Spleen (tissue), 11 donors: ENCODE results near the gene SUSD4. TPM values are rescaled to one million over a fixed set of nuclear protein-coding genes. Genes with fewer than 3 reads are reported as not detected.

ENCODE experiments used
- DNase-seq: peaks from one replicate; pipeline ENCODE4 v3.0.0-alpha.2; 2020
- H3K27ac ChIP-seq, 8 donors: fragments of 200-600 bp; sonication (generic) in 7 of 8; 1 replicate in 4 of 8; 2 replicates in 4 of 8; pipeline versions ENCODE4 v1.5.0 to v1.8.0; 2016 to 2021; ENCODE audit warnings: inconsistent platforms in 4 of 8, mild to moderate bottlenecking in 4 of 8, moderate library complexity in 1 of 8
- H3K27me3 ChIP-seq, 7 donors: fragments of 200-600 bp; sonication (generic) in 6 of 7; replicated peaks in 1 of 7; 1 replicate in 4 of 7; 2 replicates in 3 of 7; pipeline versions ENCODE4 v1.5.0 to v1.8.0; 2016 to 2021; ENCODE audit warnings: inconsistent platforms in 3 of 7, mild to moderate bottlenecking in 1 of 7
- H3K36me3 ChIP-seq, 6 donors: fragments of 200-600 bp; sonication (generic) in 5 of 6; 1 replicate in 4 of 6; 2 replicates in 2 of 6; pipeline versions ENCODE4 v1.5.0 to v1.8.0; 2016 to 2021; ENCODE audit warnings: inconsistent platforms in 2 of 6
- H3K4me1 ChIP-seq, 6 donors: fragments of 200-600 bp; sonication (generic) in 5 of 6; 1 replicate in 3 of 6; 2 replicates in 3 of 6; pipeline versions ENCODE4 v1.5.0 to v1.8.0; 2016 to 2021; ENCODE audit warnings: inconsistent platforms in 3 of 6
- H3K4me3 ChIP-seq, 8 donors: fragments of 200-600 bp; sonication (generic) in 7 of 8; 1 replicate in 4 of 8; 2 replicates in 4 of 8; pipeline versions ENCODE4 v1.5.0 to v1.8.0; 2016 to 2021; ENCODE audit warnings: inconsistent platforms in 4 of 8, mild to moderate bottlenecking in 4 of 8, moderate library complexity in 2 of 8
- H3K9me3 ChIP-seq, 8 donors: fragments of 200-600 bp; sonication (generic) in 7 of 8; 1 replicate in 4 of 8; 2 replicates in 4 of 8; pipeline versions ENCODE4 v1.5.0 to v1.8.0; 2016 to 2021; ENCODE audit warnings: inconsistent platforms in 4 of 8
- CTCF ChIP-seq, 11 experiments: fragments of 200-600 bp in 7 of 11; fragments of 450-650 bp in 4 of 11; sonication (generic) in 4 of 11; IDR thresholded peaks in 8 of 11; conservative IDR thresholded peaks in 3 of 11; 1 replicate in 7 of 11; 2 replicates in 4 of 11; pipeline versions ENCODE4 v1.4.0 to v1.8.0; 2016 to 2021; ENCODE audit warnings: antibody characterized with exemption in 11 of 11, inconsistent platforms in 4 of 11, mild to moderate bottlenecking in 1 of 11
- POLR2A ChIP-seq, 3 donors: fragments of 450-650 bp; IDR thresholded peaks; one replicate each; pipeline ENCODE4 v1.5.1; 2017; ENCODE audit warnings: antibody characterized with exemption in 3 of 3, mild to moderate bottlenecking in 1 of 3
- POLR2AphosphoS5 ChIP-seq, 3 donors: sonication (generic); formaldehyde crosslinking; IDR thresholded peaks; one replicate each; pipeline ENCODE4 v1.5.1; 2017; ENCODE audit warnings: antibody characterized with exemption in 3 of 3
- WGBS, 5 donors: extraction: QIAGEN DNeasy Blood & Tissue Kit in 3 of 5; methylation state at CpG; one replicate each; pipeline versions ENCODE4 v1.1.5 to v1.1.7; 2013 to 2018; 5-methylcytosine and 5-hydroxymethylcytosine counted together
- intact Hi-C: fragments of 100-400 bp; cut with DNase I; formaldehyde crosslinking; loops from one replicate; pipeline ENCODE4 v1.15.0; 2023; ENCODE audit warnings: low total_unique reads
- polyA plus RNA-seq, 3 donors: library from polyadenylated mRNA; stranded (reverse); fragments of 200-250 nt; gene quantifications; one replicate each; pipeline ENCODE4 v1.2.1, GENCODE V29; 2013
- total RNA-seq, 7 donors: library from RNA; depleted of rRNA in 3 of 7; stranded (reverse); fragments of >200 nt in 3 of 7; fragmentation: NEBNext Ultra II Directional in 4 of 7; extraction: Animal tissue kit (Norgen Biotek cat#: 25700) in 4 of 7; gene quantifications; one replicate each; pipeline versions ENCODE4 v1.1.0 to v1.2.1, GENCODE V29; 2016 to 2021
- donor health status: healthy with polysubstance abuse.
- donor health status: DM: no; HTN: no; CAD: no; lungs with moderate emphysema.
- donor health status: DM: no; HTN: no; CAD: no.
- donor health status: Bipolar disorder and iron deficiency.
- donor health status: healthy.
- donor health status: DM: no; HTN: no; CAD: no.
- donor health status: DM: yes; HTN: yes; CAD: no.

Gene SUSD4
- total and polyA plus RNA-seq, 10 donors = 0.35 to 2.1 (median 0.69) TPM

- no peak for DNase-seq
- no peak for TF ChIP-seq POLR2A (IDR thresholded peaks at IDR 0.05)
- no peak for TF ChIP-seq CTCF (IDR thresholded peaks at IDR 0.05 in 8 of 11, conservative IDR thresholded peaks at IDR 0.05 in 3 of 11)
- no peak for TF ChIP-seq POLR2AphosphoS5 (IDR thresholded peaks at IDR 0.05)
- H3K27me3 ChIP-seq = peaks cover 0 to 36% (median 6%) of the 10 kb centered on the region in 7 donors
- intact Hi-C loops = no loop called here
- no peak overlapping the region for H3K4me3 ChIP-seq
- no peak overlapping the region for H3K27ac ChIP-seq
- no peaks in the 10 kb centered on the region for H3K36me3 ChIP-seq
- no peaks in the 10 kb centered on the region for H3K4me1 ChIP-seq
- no peaks in the 10 kb centered on the region for H3K9me3 ChIP-seq
- 90 to 96% (median 95%) methylated on average over 3 of the region's 3 CpGs for WGBS, 5 donors
Observed at GRCh38 chr1:223349241-223349640, 14.7 kb downstream of the SUSD4 start.

DNA sequence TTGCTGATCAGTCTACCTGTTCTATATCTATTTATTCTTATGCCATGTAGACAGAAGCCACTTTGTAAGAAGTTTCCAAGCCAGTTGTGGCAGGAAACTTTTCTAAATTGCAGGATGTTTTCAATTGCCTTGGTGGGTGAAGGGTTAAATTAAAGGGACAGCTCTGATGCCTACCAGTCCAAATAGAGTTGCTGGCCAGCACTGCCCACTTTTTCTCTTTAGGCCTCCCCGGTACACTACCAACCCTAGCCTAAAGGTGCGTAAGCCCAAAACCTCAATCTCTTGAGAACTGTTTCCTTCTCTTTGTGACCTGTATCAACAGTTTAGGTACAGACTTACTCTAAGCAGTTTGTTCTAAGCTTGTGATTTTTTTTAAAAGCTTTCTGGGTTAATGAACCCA, 15.5 kb downstream of the SUSD4 start:
- Histone ChIP-seq H3K4me3 (no peak overlapping the region), H3K27me3 (peaks cover 0 to 29% (median 6%) of the 10 kb centered on the region in 7 donors), H3K9me3 (no peaks in the 10 kb centered on the region), H3K4me1 (no peaks in the 10 kb centered on the region), H3K27ac (no peak overlapping the region), H3K36me3 (no peaks in the 10 kb centered on the region)
- TF ChIP-seq CTCF (IDR thresholded peaks at IDR 0.05 in 8 of 11, conservative IDR thresholded peaks at IDR 0.05 in 3 of 11) = no peak
- TF ChIP-seq POLR2A (IDR thresholded peaks at IDR 0.05) = no peak
- no peak for TF ChIP-seq POLR2AphosphoS5 (IDR thresholded peaks at IDR 0.05)
- intact Hi-C loops = no loop called here
- 78 to 86% (median 84%) methylated on average over 2 of the region's 2 CpGs for WGBS, 5 donors
- DNase-seq = no peak

GRCh38 chr1:223347583-223347982, 16.4 kb downstream of the SUSD4 start:
- Histone ChIP-seq H3K4me3 (no peak overlapping the region), H3K9me3 (no peaks in the 10 kb centered on the region), H3K27ac (no peak overlapping the region), H3K4me1 (no peaks in the 10 kb centered on the region), H3K36me3 (no peaks in the 10 kb centered on the region), H3K27me3 (peaks cover 0 to 21% (median under 1%) of the 10 kb centered on the region in 7 donors)
- no peak for TF ChIP-seq POLR2A (IDR thresholded peaks at IDR 0.05)
- TF ChIP-seq POLR2AphosphoS5 (IDR thresholded peaks at IDR 0.05) = no peak
- no peak for TF ChIP-seq CTCF (IDR thresholded peaks at IDR 0.05 in 8 of 11, conservative IDR thresholded peaks at IDR 0.05 in 3 of 11)
- 87 to 98% (median 94%) methylated on average over 4 of the region's 4 CpGs for WGBS, 5 donors
- no peak for DNase-seq
- intact Hi-C loops = no loop called here

GRCh38 chr1:223346311-223346710, 17.7 kb downstream of the SUSD4 start:
- DNase-seq = no peak
- no peak overlapping the region for H3K4me3 ChIP-seq
- peaks cover 0 to 10% (median 0%) of the 10 kb centered on the region in 7 donors for H3K27me3 ChIP-seq
- WGBS, 5 donors = 85 to 91% (median 88%) methylated on average over 4 of the region's 4 CpGs
- no peak for TF ChIP-seq CTCF (IDR thresholded peaks at IDR 0.05 in 8 of 11, conservative IDR thresholded peaks at IDR 0.05 in 3 of 11)
- no peak for TF ChIP-seq POLR2A (IDR thresholded peaks at IDR 0.05)
- no peak for TF ChIP-seq POLR2AphosphoS5 (IDR thresholded peaks at IDR 0.05)
- no peaks in the 10 kb centered on the region for H3K36me3 ChIP-seq
- H3K9me3 ChIP-seq = no peaks in the 10 kb centered on the region
- no peaks in the 10 kb centered on the region for H3K4me1 ChIP-seq
- intact Hi-C loops = no loop called here
- no peak overlapping the region for H3K27ac ChIP-seq
